ENCODE results near the gene TERF2IP. TPM values are rescaled to one million over a fixed set of nuclear protein-coding genes. Genes with fewer than 3 reads are reported as not detected.

Gene TERF2IP
- total RNA-seq, 1 experiment from 2014 or later = 16.9 TPM

DNA sequence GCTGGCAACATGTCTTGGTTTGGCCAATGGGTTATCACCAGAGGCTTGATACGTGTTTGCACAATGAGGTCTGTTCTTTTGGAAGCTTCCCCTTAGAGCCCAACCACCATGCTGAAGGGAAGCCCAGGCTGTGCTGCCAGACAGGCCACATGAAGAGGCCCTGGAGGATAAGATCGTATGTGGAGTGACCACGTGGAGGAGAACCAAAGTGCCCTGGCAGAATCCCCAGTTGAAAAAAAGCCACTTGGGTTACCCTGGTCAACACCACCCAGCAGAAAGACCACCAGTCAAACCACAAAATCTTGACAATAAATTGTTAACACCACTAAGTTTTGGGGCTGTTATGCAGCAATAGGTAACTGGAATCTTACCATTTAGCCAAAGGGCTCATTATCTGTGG, 17.5 kb upstream of the TERF2IP start:
- Histone ChIP-seq H3K4me1 (replicated peaks; ENCODE audit: insufficient read depth) (0 out of 2 replicates have a peak, but pooled peaks cover 5% of the 10 kb centered on the region), H4K20me1 (ENCODE audit: insufficient read depth) (no peaks in the 10 kb centered on the region), H3K9me2 (ENCODE audit: insufficient read depth) (no peaks in the 10 kb centered on the region), H3K4me2 (no peak overlapping the region), H3K9me3 (ENCODE audit: insufficient read depth, low read depth) (no peaks in the 10 kb centered on the region), H2AFZ (no peak overlapping the region), H3F3A (ENCODE audit: insufficient read depth, low read depth) (peaks cover 20% of the 10 kb centered on the region; the same call in 1 of the 2 replicates), H3K27ac (no peak overlapping the region), H3K27me3 (ENCODE audit: insufficient read depth, low read depth) (no peaks in the 10 kb centered on the region), H3K4me3 (no peak overlapping the region), H3K79me2 (ENCODE audit: low read depth) (no peaks in the 10 kb centered on the region), H3K36me3 (ENCODE audit: low read depth) (peaks cover 37% of the 10 kb centered on the region)
- intact Hi-C loops (cut with micrococcal nuclease; ENCODE audit: unreplicated experiment) = no loop called here
- no TSS peak for BruUV-seq (replicated peaks)
- POLR2A ChIA-PET (ENCODE audit: unreplicated experiment) = no interaction called here
- no peak for DNase-seq
- CTCF ChIA-PET = no interaction called here
- TF ChIP-seq CTCF (conservative IDR thresholded peaks at IDR 0.05) (no peak), EZH2 (IDR thresholded peaks at IDR 0.05; ENCODE audit: low read depth) (no peak)

DNA sequence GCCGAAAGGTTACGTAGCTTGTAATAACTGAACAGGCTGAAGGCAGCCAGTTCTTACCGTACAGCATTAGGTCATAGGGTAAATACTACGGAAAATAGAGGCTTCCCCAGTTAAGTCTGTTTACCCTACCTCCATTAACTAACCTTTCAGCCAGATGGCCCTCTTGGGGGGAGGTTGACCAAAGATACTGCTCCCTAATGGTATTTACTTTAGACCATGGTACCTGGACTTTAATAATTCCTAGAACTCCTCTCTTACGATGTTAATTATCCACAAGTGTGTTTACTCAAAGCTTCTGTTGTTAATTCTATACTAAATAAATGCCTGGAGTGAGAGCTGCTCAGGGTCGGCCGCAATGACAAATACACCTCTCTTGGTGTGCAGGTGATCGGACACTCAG, 14.7 kb upstream of the TERF2IP start:
- ChIA-PET CTCF (interaction anchor here (0.6 kb wide), 1 partner anchor 13 kb away, joined by 3 read pairs; no protein-coding TSS in a partner anchor), POLR2A (ENCODE audit: unreplicated experiment) (interaction anchor here (0.7 kb wide), 1 partner anchor 48 kb away, joined by 3 read pairs; no protein-coding TSS in a partner anchor)

DNA sequence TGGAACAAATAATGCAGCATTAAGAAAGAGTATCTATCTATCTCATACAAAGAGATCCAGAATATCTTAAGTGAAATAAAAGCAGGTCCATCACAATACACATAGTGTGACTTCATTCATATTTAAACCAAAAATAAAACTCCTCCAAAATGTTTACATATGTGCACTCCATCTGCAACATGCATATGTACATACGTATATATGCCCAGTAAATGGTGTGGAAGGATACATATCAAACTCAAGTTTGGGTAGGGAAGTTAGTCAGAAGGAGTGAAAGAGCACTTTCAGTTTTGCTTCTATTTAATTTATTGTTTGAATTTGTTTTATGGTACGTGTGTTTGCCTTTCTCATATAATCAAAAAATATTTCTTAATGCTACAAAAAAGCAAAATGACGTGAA, 12.5 kb upstream of the TERF2IP start:
- H3K9me2 ChIP-seq (ENCODE audit: insufficient read depth) = no peaks in the 10 kb centered on the region
- no peaks in the 10 kb centered on the region for H3K9me3 ChIP-seq (ENCODE audit: insufficient read depth, low read depth)
- TF ChIP-seq CTCF (conservative IDR thresholded peaks at IDR 0.05) (no peak), EZH2 (IDR thresholded peaks at IDR 0.05; ENCODE audit: low read depth) (no peak)
- no peak overlapping the region for H3K4me3 ChIP-seq
- H3K27ac ChIP-seq = no peak overlapping the region
- no TSS peak for BruUV-seq (replicated peaks)
- H3F3A ChIP-seq (ENCODE audit: insufficient read depth, low read depth) = no peaks in the 10 kb centered on the region; the same call in 1 of the 2 replicates
- no peak overlapping the region for H3K4me2 ChIP-seq
- CTCF ChIA-PET = interaction anchor here (0.6 kb wide), 1 partner anchor 36 kb away, joined by 13 read pairs; no protein-coding TSS in a partner anchor
- H3K4me1 ChIP-seq (replicated peaks; ENCODE audit: insufficient read depth) = no peaks in the 10 kb centered on the region
- no peak overlapping the region for H2AFZ ChIP-seq
- POLR2A ChIA-PET (ENCODE audit: unreplicated experiment) = no interaction called here
- no peak for DNase-seq
- H3K36me3 ChIP-seq (ENCODE audit: low read depth) = peaks cover 55% of the 10 kb centered on the region
- H3K79me2 ChIP-seq (ENCODE audit: low read depth) = no peaks in the 10 kb centered on the region
- H3K27me3 ChIP-seq (ENCODE audit: insufficient read depth, low read depth) = no peaks in the 10 kb centered on the region
- intact Hi-C loops (cut with micrococcal nuclease; ENCODE audit: unreplicated experiment) = no loop called here
- H4K20me1 ChIP-seq (ENCODE audit: insufficient read depth) = no peaks in the 10 kb centered on the region; the same call in 1 of the 2 replicates

More for the DNA sequence above, 14.7 kb upstream of the TERF2IP start:
- Histone ChIP-seq H3K4me2 (no peak overlapping the region), H3K27me3 (ENCODE audit: insufficient read depth, low read depth) (no peaks in the 10 kb centered on the region), H3K79me2 (ENCODE audit: low read depth) (no peaks in the 10 kb centered on the region), H3K27ac (no peak overlapping the region), H2AFZ (no peak overlapping the region), H3K36me3 (ENCODE audit: low read depth) (peaks cover 48% of the 10 kb centered on the region), H4K20me1 (ENCODE audit: insufficient read depth) (no peaks in the 10 kb centered on the region; the same call in 1 of the 2 replicates), H3K9me3 (ENCODE audit: insufficient read depth, low read depth) (no peaks in the 10 kb centered on the region), H3K9me2 (ENCODE audit: insufficient read depth) (no peaks in the 10 kb centered on the region), H3F3A (ENCODE audit: insufficient read depth, low read depth) (peaks cover 5% of the 10 kb centered on the region; the same call in 1 of the 2 replicates), H3K4me3 (no peak overlapping the region), H3K4me1 (replicated peaks; ENCODE audit: insufficient read depth) (no peaks in the 10 kb centered on the region)
- intact Hi-C loops (cut with micrococcal nuclease; ENCODE audit: unreplicated experiment) = no loop called here
- no TSS peak for BruUV-seq (replicated peaks)
- no peak for DNase-seq
- TF ChIP-seq CTCF (conservative IDR thresholded peaks at IDR 0.05) (no peak), EZH2 (IDR thresholded peaks at IDR 0.05; ENCODE audit: low read depth) (no peak)
